Measurements from ENCODE around the gene SLIT3.

Gene SLIT3

DNA sequence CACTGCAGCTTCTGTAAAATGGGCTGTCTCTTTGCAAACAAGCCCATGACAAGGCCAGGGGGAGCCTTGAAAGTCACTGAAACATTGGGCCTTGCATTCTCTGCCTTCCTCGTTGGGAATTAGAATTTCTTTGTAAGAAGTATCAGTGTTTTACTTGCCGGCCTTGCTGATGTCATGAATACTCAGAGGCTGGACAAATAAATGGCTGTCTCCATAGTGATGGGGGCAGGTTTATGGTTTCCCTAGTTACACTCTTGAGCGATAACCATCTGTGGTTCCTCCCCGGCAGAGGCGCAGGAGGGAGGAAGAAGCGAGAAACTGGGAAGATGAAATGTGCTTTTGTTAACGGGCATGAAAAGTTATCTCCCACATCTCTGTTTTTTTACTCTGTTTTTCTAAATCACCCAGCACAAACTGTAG, 449.0 kb downstream of the SLIT3 start:
- TF ChIP-seq, protein P1, sequence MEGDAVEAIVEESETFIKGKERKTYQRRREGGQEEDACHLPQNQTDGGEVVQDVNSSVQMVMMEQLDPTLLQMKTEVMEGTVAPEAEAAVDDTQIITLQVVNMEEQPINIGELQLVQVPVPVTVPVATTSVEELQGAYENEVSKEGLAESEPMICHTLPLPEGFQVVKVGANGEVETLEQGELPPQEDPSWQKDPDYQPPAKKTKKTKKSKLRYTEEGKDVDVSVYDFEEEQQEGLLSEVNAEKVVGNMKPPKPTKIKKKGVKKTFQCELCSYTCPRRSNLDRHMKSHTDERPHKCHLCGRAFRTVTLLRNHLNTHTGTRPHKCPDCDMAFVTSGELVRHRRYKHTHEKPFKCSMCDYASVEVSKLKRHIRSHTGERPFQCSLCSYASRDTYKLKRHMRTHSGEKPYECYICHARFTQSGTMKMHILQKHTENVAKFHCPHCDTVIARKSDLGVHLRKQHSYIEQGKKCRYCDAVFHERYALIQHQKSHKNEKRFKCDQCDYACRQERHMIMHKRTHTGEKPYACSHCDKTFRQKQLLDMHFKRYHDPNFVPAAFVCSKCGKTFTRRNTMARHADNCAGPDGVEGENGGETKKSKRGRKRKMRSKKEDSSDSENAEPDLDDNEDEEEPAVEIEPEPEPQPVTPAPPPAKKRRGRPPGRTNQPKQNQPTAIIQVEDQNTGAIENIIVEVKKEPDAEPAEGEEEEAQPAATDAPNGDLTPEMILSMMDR (conservative IDR thresholded peaks at IDR 0.05; ENCODE audit: low read depth, low read length) = no peak
- Histone ChIP-seq H3K4me3 (IDR thresholded peaks at IDR 0.05; ENCODE audit: insufficient read depth, low read depth, low read length) (no peak overlapping the region), H2AFZ (ENCODE audit: low read depth) (no peak overlapping the region), H3K4me1 (ENCODE audit: low read depth, poor library complexity, severe bottlenecking) (no peaks in the 10 kb centered on the region), H3K27me3 (ENCODE audit: insufficient read depth, low read depth) (no peaks in the 10 kb centered on the region), H3K79me2 (ENCODE audit: insufficient read depth, low read depth) (no peaks in the 10 kb centered on the region), H4K20me1 (ENCODE audit: insufficient read depth) (no peaks in the 10 kb centered on the region), H3K27ac (no peak overlapping the region), H3K4me2 (no peak overlapping the region), H3K9ac (no peak overlapping the region), H3K36me3 (ENCODE audit: insufficient read depth) (no peaks in the 10 kb centered on the region)

DNA sequence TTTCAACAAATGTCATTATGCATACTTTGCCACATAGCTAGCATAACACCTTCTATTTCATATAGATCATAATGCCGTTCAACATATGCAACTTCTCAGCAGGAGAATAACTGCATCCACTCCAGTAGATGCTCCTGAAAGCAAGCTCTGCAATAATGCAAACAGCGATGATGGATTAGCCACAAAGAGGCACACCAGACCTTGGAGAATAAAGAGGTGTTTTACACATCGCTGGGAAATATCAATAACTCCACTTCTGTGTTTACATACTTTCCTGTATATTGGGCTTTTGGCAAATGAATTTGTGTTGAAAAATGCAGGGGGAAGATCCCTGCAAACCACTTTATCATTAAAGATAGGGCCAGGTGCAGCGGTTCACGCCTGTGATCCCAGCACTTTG, 450.3 kb downstream of the SLIT3 start:
- Histone ChIP-seq H3K4me1 (ENCODE audit: low read depth, poor library complexity, severe bottlenecking) (no peaks in the 10 kb centered on the region), H4K20me1 (ENCODE audit: insufficient read depth) (no peaks in the 10 kb centered on the region), H3K36me3 (ENCODE audit: insufficient read depth) (no peaks in the 10 kb centered on the region), H3K9ac (no peak overlapping the region), H3K27me3 (ENCODE audit: insufficient read depth, low read depth) (no peaks in the 10 kb centered on the region), H3K4me2 (no peak overlapping the region), H3K4me3 (IDR thresholded peaks at IDR 0.05; ENCODE audit: insufficient read depth, low read depth, low read length) (no peak overlapping the region), H3K27ac (no peak overlapping the region), H3K79me2 (ENCODE audit: insufficient read depth, low read depth) (no peaks in the 10 kb centered on the region), H2AFZ (ENCODE audit: low read depth) (no peak overlapping the region)
- TF ChIP-seq, protein P1 (conservative IDR thresholded peaks at IDR 0.05; ENCODE audit: low read depth, low read length) = no peak

DNA sequence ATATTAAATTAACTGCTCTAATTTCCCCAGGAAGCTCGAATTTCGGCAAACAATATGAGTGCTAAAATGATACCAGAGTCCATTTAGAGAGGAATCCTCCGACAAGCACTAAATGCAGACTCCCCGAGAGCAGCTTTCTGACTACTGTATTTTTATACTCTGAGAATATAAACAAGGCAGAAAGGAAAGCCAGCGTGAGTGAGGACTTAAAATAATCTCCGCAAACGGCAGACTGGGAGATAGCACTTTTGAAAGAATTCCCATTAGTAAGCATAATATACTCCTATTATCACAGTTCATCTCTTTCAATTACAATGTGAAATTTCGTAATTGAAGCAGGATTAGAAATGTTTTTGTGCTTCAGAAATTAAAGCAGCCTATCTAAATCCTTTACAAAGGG, 452.4 kb downstream of the SLIT3 start:
- no peaks in the 10 kb centered on the region for H3K27me3 ChIP-seq (ENCODE audit: insufficient read depth, low read depth)

DNA sequence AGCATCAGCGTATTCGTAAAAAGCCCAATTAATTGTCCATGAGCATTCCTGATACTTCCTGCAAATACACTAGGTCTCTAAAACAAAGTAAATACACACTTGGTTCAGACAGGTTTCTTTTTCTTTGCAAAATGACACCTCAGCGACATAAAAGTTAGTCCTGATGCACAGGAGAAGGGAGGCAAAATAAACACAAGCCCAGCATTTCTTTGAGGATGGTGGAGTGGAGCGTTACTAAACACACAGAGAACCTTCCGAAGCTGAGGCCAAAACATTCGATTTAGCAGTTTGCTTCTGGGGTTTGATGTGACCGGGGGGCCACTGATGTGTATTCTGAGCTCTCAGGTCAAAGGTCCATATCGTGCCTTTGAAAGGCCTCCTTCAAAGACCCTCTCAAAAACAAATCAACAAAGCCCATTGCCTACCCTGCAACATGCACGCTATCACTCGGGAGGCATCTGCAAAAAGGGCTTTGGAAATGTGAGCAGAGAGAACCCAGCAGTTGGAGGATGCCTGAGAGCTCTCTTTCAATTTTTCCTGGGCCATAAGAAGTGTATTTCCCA, 453.3 kb downstream of the SLIT3 start:
- H3K9ac ChIP-seq = no peak overlapping the region
- H3K27ac ChIP-seq = no peak overlapping the region
- H3K4me1 ChIP-seq (ENCODE audit: low read depth, poor library complexity, severe bottlenecking) = no peaks in the 10 kb centered on the region
- no peak overlapping the region for H3K4me3 ChIP-seq (IDR thresholded peaks at IDR 0.05; ENCODE audit: insufficient read depth, low read depth, low read length)
- no peaks in the 10 kb centered on the region for H4K20me1 ChIP-seq (ENCODE audit: insufficient read depth)
- TF ChIP-seq, protein P1 (conservative IDR thresholded peaks at IDR 0.05; ENCODE audit: low read depth, low read length) = no peak
- no peaks in the 10 kb centered on the region for H3K27me3 ChIP-seq (ENCODE audit: insufficient read depth, low read depth)
- no peaks in the 10 kb centered on the region for H3K36me3 ChIP-seq (ENCODE audit: insufficient read depth)
- no peak overlapping the region for H3K4me2 ChIP-seq
- H2AFZ ChIP-seq (ENCODE audit: low read depth) = no peak overlapping the region
- H3K79me2 ChIP-seq (ENCODE audit: insufficient read depth, low read depth) = no peaks in the 10 kb centered on the region

More for the DNA sequence above, 452.4 kb downstream of the SLIT3 start:
- no peak overlapping the region for H2AFZ ChIP-seq (ENCODE audit: low read depth)
- no peaks in the 10 kb centered on the region for H3K36me3 ChIP-seq (ENCODE audit: insufficient read depth)
- no peak overlapping the region for H3K9ac ChIP-seq
- H3K79me2 ChIP-seq (ENCODE audit: insufficient read depth, low read depth) = no peaks in the 10 kb centered on the region
- TF ChIP-seq, protein P1 (conservative IDR thresholded peaks at IDR 0.05; ENCODE audit: low read depth, low read length) = no peak
- H3K27ac ChIP-seq = no peak overlapping the region
- no peaks in the 10 kb centered on the region for H3K4me1 ChIP-seq (ENCODE audit: low read depth, poor library complexity, severe bottlenecking)
- no peaks in the 10 kb centered on the region for H4K20me1 ChIP-seq (ENCODE audit: insufficient read depth)
- H3K4me3 ChIP-seq (IDR thresholded peaks at IDR 0.05; ENCODE audit: insufficient read depth, low read depth, low read length) = no peak overlapping the region
- H3K4me2 ChIP-seq = no peak overlapping the region
